Trophoblast cell (in vitro differentiated cells and primary cell): ENCODE data around the gene CERS1.

Source experiments
- DNase-seq, 2 donors: peaks; one replicate each; pipeline ENCODE4 v3.0.0-alpha.2; 2016
- H2AFZ ChIP-seq: 2 replicates; pipeline ENCODE4 v1.6.1; 2013; ENCODE audit warnings: low read length, moderate library complexity, mild to moderate bottlenecking; ENCODE audit not compliant: insufficient read depth, poor library complexity
- H2AK5ac ChIP-seq: 2 replicates; pipeline ENCODE4 v1.6.1; 2013; ENCODE audit warnings: mild to moderate bottlenecking, low read length
- H2BK120ac ChIP-seq: 2 replicates; pipeline ENCODE4 v1.6.1; 2013; ENCODE audit warnings: low read length, mild to moderate bottlenecking, moderate library complexity; ENCODE audit not compliant: insufficient read depth, poor library complexity
- H2BK12ac ChIP-seq: 2 replicates; pipeline ENCODE4 v1.6.1; 2013; ENCODE audit warnings: mild to moderate bottlenecking, low read length, moderate library complexity
- H2BK5ac ChIP-seq: 2 replicates; pipeline ENCODE4 v1.6.1; 2013; ENCODE audit warnings: low read length, low read depth, moderate library complexity, mild to moderate bottlenecking; ENCODE audit not compliant: poor library complexity
- H3K14ac ChIP-seq: 2 replicates; pipeline ENCODE4 v1.6.1; 2013; ENCODE audit warnings: mild to moderate bottlenecking, low read length
- H3K18ac ChIP-seq: 2 replicates; pipeline ENCODE4 v1.6.1; 2013; ENCODE audit warnings: mild to moderate bottlenecking, low read length
- H3K23ac ChIP-seq: 2 replicates; pipeline ENCODE4 v1.6.1; 2013; ENCODE audit warnings: low read length
- H3K27ac ChIP-seq: 2 replicates; pipeline ENCODE4 v1.5.1; 2013; ENCODE audit warnings: low read depth, mild to moderate bottlenecking, inconsistent platforms, low read length, moderate library complexity
- H3K27me3 ChIP-seq: 2 replicates; pipeline ENCODE4 v1.6.1; 2013; ENCODE audit warnings: inconsistent platforms, mild to moderate bottlenecking, low read length, moderate library complexity; ENCODE audit not compliant: insufficient read depth
- H3K36me3 ChIP-seq, 2 experiments: 1 replicate in 1 of 2; 2 replicates in 1 of 2; pipeline ENCODE4 v1.6.1; 2013; ENCODE audit warnings: low read length in 2 of 2, mild to moderate bottlenecking in 2 of 2, moderate library complexity in 1 of 2; ENCODE audit not compliant: insufficient read depth in 2 of 2, control insufficient read depth in 1 of 2
- H3K4ac ChIP-seq: 2 replicates; pipeline ENCODE4 v1.6.1; 2013; ENCODE audit warnings: low read depth, mild to moderate bottlenecking, low read length, moderate library complexity
- H3K4me1 ChIP-seq, 2 experiments: 1 replicate in 1 of 2; 2 replicates in 1 of 2; pipeline ENCODE4 v1.6.1; 2013; ENCODE audit warnings: low read length in 2 of 2, mild to moderate bottlenecking in 2 of 2, moderate library complexity in 1 of 2; ENCODE audit not compliant: insufficient read depth in 2 of 2, control insufficient read depth in 1 of 2
- H3K4me2 ChIP-seq: 2 replicates; pipeline ENCODE4 v1.6.1; 2013; ENCODE audit warnings: inconsistent platforms, mild to moderate bottlenecking, low read length, moderate library complexity
- H3K4me3 ChIP-seq: 2 replicates; pipeline ENCODE4 v1.5.1; 2013; ENCODE audit warnings: mild to moderate bottlenecking, low read depth, low read length, inconsistent platforms
- H3K79me1 ChIP-seq: one replicate; pipeline ENCODE4 v1.6.1; 2013; ENCODE audit warnings: low read length
- H3K79me2 ChIP-seq: 2 replicates; pipeline ENCODE4 v1.6.1; 2013; ENCODE audit warnings: low read length, mild to moderate bottlenecking; ENCODE audit not compliant: control insufficient read depth, insufficient read depth, poor library complexity
- H3K9ac ChIP-seq: 2 replicates; pipeline ENCODE4 v1.6.1; 2013; ENCODE audit warnings: mild to moderate bottlenecking, low read length
- H3K9me3 ChIP-seq: 2 replicates; pipeline ENCODE4 v1.6.1; 2013; ENCODE audit warnings: low read depth, mild to moderate bottlenecking, control low read depth, inconsistent platforms, low read length; ENCODE audit not compliant: insufficient read depth
- H4K12ac ChIP-seq: 2 replicates; pipeline ENCODE4 v1.6.1; 2013; ENCODE audit warnings: low read depth, mild to moderate bottlenecking, low read length, moderate library complexity
- H4K8ac ChIP-seq: 2 replicates; pipeline ENCODE4 v1.6.1; 2013; ENCODE audit warnings: low read depth, mild to moderate bottlenecking, low read length, moderate library complexity
- H4K91ac ChIP-seq: one replicate; pipeline ENCODE4 v1.6.1; 2013; ENCODE audit warnings: low read depth, mild to moderate bottlenecking, low read length, moderate library complexity
- WGBS: extraction: QIAGEN DNeasy Blood & Tissue Kit; methylation state at CpG from one replicate; pipeline ENCODE4 v1.1.7; 2013; ENCODE audit warnings: missing lambda C conversion rate; ENCODE audit not compliant: insufficient read length, insufficient coverage; ENCODE audit errors: extremely low coverage; 5-methylcytosine and 5-hydroxymethylcytosine counted together

The CERS1 gene

DNA sequence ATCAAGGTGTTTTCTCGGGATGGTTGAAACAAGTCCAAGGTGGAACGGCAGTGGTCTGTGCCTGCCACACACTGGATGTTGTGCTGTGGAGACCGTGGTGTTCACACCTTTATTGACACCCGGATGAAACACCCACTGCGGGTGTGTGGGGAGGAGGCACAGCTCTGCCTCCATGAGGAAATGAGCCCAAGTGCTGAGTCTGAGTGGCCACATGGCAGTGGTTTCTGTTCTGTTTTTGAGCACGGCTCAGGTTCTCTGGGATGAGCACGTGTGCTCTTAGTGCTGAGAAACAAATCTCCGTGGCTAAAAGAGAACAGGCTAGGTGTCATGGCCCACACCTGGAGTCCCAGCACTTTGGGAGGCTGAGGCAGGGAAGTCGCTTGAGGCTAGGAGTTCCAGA is 34.7 kb downstream of the CERS1 start:
- Histone ChIP-seq H2BK12ac (no peak overlapping the region), H2AK5ac (no peak overlapping the region), H2BK120ac (no peak overlapping the region), H3K27me3 (no peaks in the 10 kb centered on the region), H3K4me2 (no peak overlapping the region), H4K8ac (no peak overlapping the region), H3K79me2 (no peaks in the 10 kb centered on the region), H3K4me1 (no peaks in the 10 kb centered on the region), H2BK5ac (no peak overlapping the region), H4K12ac (no peak overlapping the region), H3K27ac (no peak overlapping the region), H3K9me3 (peaks cover 5% of the 10 kb centered on the region), H3K9ac (no peak overlapping the region), H3K4ac (no peak overlapping the region), H3K14ac (no peak overlapping the region), H3K18ac (no peak overlapping the region), H2AFZ (no peak overlapping the region), H4K91ac (no peak overlapping the region), H3K4me3 (no peak overlapping the region), H3K79me1 (no peaks in the 10 kb centered on the region), H3K23ac (no peak overlapping the region), H3K36me3 (peaks cover 95% of the 10 kb centered on the region in 2 experiments)
- no CpG with 5 or more reads among the region's 9 CpGs for WGBS
- DNase-seq: no peak

DNA sequence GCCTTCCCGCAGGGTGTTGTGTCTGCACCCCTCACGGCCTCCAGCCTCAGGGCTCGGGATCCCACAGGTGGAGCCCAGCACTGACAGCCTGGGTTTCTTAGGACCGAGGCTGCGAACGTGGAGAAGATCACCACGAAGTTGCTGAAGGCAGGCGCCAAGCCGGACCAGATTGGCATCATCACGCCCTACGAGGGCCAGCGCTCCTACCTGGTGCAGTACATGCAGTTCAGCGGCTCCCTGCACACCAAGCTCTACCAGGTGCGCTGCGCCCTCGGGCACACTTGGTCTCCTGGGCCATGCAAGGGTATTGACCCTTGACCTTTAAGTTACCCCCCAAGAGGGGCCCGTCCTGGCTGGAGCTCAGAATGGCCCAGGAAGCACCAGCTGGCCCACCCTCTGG is 35.2 kb downstream of the CERS1 start:
- Histone ChIP-seq H3K36me3 (peaks cover 95% of the 10 kb centered on the region in 2 experiments), H3K18ac (no peak overlapping the region), H4K8ac (no peak overlapping the region), H3K23ac (no peak overlapping the region), H2AK5ac (no peak overlapping the region), H4K91ac (no peak overlapping the region), H2BK12ac (no peak overlapping the region), H4K12ac (no peak overlapping the region), H3K4me3 (no peak overlapping the region), H3K27ac (no peak overlapping the region), H2BK120ac (no peak overlapping the region), H3K4me1 (no peaks in the 10 kb centered on the region), H2AFZ (no peak overlapping the region), H3K9ac (no peak overlapping the region), H2BK5ac (no peak overlapping the region), H3K14ac (no peak overlapping the region), H3K4me2 (no peak overlapping the region), H3K79me2 (no peaks in the 10 kb centered on the region), H3K9me3 (peaks cover 5% of the 10 kb centered on the region), H3K4ac (no peak overlapping the region), H3K79me1 (no peaks in the 10 kb centered on the region), H3K27me3 (no peaks in the 10 kb centered on the region)
- WGBS: no CpG with 5 or more reads among the region's 17 CpGs
- no peak for DNase-seq

DNA sequence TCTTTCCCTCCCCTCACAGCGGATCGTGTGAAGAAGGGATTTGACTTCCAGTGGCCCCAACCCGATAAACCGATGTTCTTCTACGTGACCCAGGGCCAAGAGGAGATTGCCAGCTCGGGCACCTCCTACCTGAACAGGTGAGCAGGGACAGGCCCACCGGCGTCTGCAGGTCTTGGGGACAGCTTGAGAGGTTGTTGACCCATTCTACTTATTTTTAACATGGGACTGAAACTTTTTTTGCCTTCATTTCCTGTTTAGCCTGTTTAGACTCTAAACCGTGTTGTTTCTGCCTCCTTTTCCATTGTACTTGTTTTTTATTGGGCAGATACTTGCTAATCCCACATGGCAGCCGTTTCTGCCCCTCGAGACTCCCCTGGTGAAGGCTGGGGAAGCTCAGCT is 35.7 kb downstream of the CERS1 start:
- Histone ChIP-seq H4K8ac (no peak overlapping the region), H3K79me1 (no peaks in the 10 kb centered on the region), H3K27me3 (no peaks in the 10 kb centered on the region), H3K9ac (no peak overlapping the region), H2BK5ac (no peak overlapping the region), H3K4ac (no peak overlapping the region), H3K27ac (no peak overlapping the region), H3K4me2 (no peak overlapping the region), H4K12ac (no peak overlapping the region), H3K4me3 (no peak overlapping the region), H2BK120ac (no peak overlapping the region), H3K14ac (no peak overlapping the region), H2AK5ac (no peak overlapping the region), H2BK12ac (no peak overlapping the region), H3K79me2 (no peaks in the 10 kb centered on the region), H3K23ac (no peak overlapping the region), H2AFZ (no peak overlapping the region), H4K91ac (no peak overlapping the region), H3K9me3 (peaks cover 2% of the 10 kb centered on the region), H3K4me1 (no peaks in the 10 kb centered on the region), H3K36me3 (peaks cover 95% of the 10 kb centered on the region in 2 experiments), H3K18ac (no peak overlapping the region)
- WGBS: no CpG with 5 or more reads among the region's 11 CpGs
- DNase-seq: no peak

DNA sequence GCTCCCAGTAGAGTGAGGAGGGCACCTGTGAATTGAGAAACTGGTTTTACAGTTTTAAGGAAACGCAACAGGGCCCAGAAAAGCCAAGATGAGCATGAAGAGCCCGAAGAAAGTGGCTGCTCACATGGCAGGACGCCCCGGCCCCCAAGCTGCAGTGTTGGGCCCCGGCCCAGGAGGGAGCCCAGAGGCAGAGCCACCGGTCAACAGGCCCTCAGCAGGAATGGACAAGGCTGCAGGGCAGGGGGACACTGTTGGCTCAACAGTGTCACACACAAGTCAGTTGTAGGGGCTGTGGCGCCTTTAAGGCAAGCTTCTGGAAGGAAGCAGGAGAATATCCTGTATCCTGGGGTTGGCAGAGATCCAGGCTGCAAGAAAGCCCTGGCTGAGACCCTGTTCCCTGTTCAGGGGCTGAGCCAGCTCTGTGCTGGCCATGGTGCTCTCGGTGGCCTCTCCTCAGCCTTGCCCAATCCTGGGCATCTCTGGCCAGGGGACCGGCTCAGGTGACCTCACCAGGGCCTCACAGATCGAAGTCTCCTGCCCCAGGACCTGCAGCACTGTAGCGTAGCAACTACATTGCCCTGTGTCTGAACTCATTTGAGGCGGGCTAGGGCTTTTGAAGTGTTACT is 36.2 kb downstream of the CERS1 start:
- Histone ChIP-seq H3K79me2 (no peaks in the 10 kb centered on the region), H4K8ac (no peak overlapping the region), H3K23ac (no peak overlapping the region), H3K4me2 (no peak overlapping the region), H2BK120ac (no peak overlapping the region), H3K14ac (no peak overlapping the region), H3K27ac (no peak overlapping the region), H3K9ac (no peak overlapping the region), H3K18ac (no peak overlapping the region), H3K4me3 (no peak overlapping the region), H2AFZ (no peak overlapping the region), H3K27me3 (no peaks in the 10 kb centered on the region), H2AK5ac (no peak overlapping the region), H3K4ac (no peak overlapping the region), H4K12ac (no peak overlapping the region), H3K36me3 (peaks cover 95% of the 10 kb centered on the region in 2 experiments), H2BK5ac (no peak overlapping the region), H2BK12ac (no peak overlapping the region), H3K79me1 (no peaks in the 10 kb centered on the region), H4K91ac (no peak overlapping the region), H3K4me1 (no peaks in the 10 kb centered on the region), H3K9me3 (peaks cover 2% of the 10 kb centered on the region)
- no peak for DNase-seq
- no CpG with 5 or more reads among the region's 12 CpGs for WGBS
